PC-3 (cell line): Measurements from ENCODE around the gene FMNL2. TPM values are rescaled to one million over a fixed set of nuclear protein-coding genes. Genes with fewer than 3 reads are reported as not detected.
A peak's percentile ranks its signal among the peaks of the same experiment; 100 is the strongest.

Experiments
- ATAC-seq: fragments of 200-7000 bp; cut with Tn5 transposase; 2 replicates; pipeline ENCODE4 v1.9.1; 2020; ENCODE audit warnings: mild to moderate bottlenecking, moderate library complexity
- BruUV-seq: library from RNA; stranded (reverse); fragments of 400-500 nt; replicated peaks from 2 replicates; lab custom pipeline; 2021; lab: Mats Ljungman, UMichigan
- CTCF ChIA-PET: fragments of 300-600 bp; sonication (Branson Sonifier 250); formaldehyde crosslinking; loops from one replicate; lab custom pipeline; 2022; ENCODE audit warnings: antibody characterized with exemption; lab: Charles Lee
- POLR2A ChIA-PET: fragments of 300-600 bp; sonication (Branson Sonifier 250); formaldehyde crosslinking; loops from one replicate; lab custom pipeline; 2022; ENCODE audit warnings: antibody characterized with exemption; ENCODE audit not compliant: unreplicated experiment; lab: Charles Lee
- DNase-seq: peaks from one replicate; pipeline ENCODE4 v3.0.0-alpha.2; 2015
- H2AFZ ChIP-seq: fragments of 300-600 bp; sonication (generic); 2 replicates; pipeline ENCODE4 v1.6.0; 2016; ENCODE audit warnings: antibody characterized with exemption, low read length
- H3F3A ChIP-seq: fragments of 300-600 bp; sonication (generic); one replicate; pipeline ENCODE4 v1.6.0; 2017; ENCODE audit warnings: antibody characterized with exemption, low read length, control low read depth, mild to moderate bottlenecking; ENCODE audit not compliant: unreplicated experiment
- H3K27ac ChIP-seq: fragments of 300-600 bp; sonication (generic); 2 replicates; pipeline ENCODE4 v1.5.1; 2016; ENCODE audit warnings: mild to moderate bottlenecking, low read length
- H3K27me3 ChIP-seq: fragments of 300-600 bp; sonication (generic); 2 replicates; pipeline ENCODE4 v1.6.1; 2016; ENCODE audit warnings: low read length, mixed read lengths
- H3K36me3 ChIP-seq: fragments of 300-600 bp; sonication (generic); 2 replicates; pipeline ENCODE4 v1.6.1; 2016; ENCODE audit warnings: low read depth, mixed run types, low read length, mixed read lengths
- H3K4me1 ChIP-seq: fragments of 300-600 bp; sonication (generic); 2 replicates; pipeline ENCODE4 v1.5.1; 2016; ENCODE audit warnings: low read length; ENCODE audit not compliant: insufficient read depth
- H3K4me2 ChIP-seq: fragments of 300-600 bp; sonication (generic); 2 replicates; pipeline ENCODE4 v1.6.0; 2016; ENCODE audit warnings: low read length
- H3K4me3 ChIP-seq: fragments of 300-600 bp; sonication (generic); 2 replicates; pipeline ENCODE4 v1.5.1; 2016; ENCODE audit warnings: mild to moderate bottlenecking, low read length, mixed read lengths
- H3K79me2 ChIP-seq: fragments of 300-600 bp; sonication (generic); 2 replicates; pipeline ENCODE4 v1.6.1; 2017; ENCODE audit warnings: low read length, mixed read lengths
- H3K9ac ChIP-seq: fragments of 300-600 bp; sonication (generic); 2 replicates; pipeline ENCODE4 v1.6.0; 2016; ENCODE audit warnings: mild to moderate bottlenecking, low read length
- H3K9me2 ChIP-seq: fragments of 300-600 bp; sonication (generic); replicated peaks from 2 replicates; pipeline ENCODE4 v1.6.1; 2016; ENCODE audit warnings: mixed run types, low read length, mixed read lengths
- H3K9me3 ChIP-seq: fragments of 300-600 bp; sonication (generic); 2 replicates; pipeline ENCODE4 v1.6.1; 2016; ENCODE audit warnings: low read length, mixed read lengths
- H4K20me1 ChIP-seq: fragments of 300-600 bp; sonication (generic); 2 replicates; pipeline ENCODE4 v1.6.1; 2016; ENCODE audit warnings: low read length, mixed read lengths
- EZH2 ChIP-seq: fragments of 300-600 bp; sonication (generic); IDR thresholded peaks from one replicate; pipeline ENCODE4 v1.6.1; 2017; ENCODE audit warnings: antibody characterized with exemption, mild to moderate bottlenecking, low read length; ENCODE audit not compliant: unreplicated experiment
- EZH2phosphoT487 ChIP-seq: fragments of 300-600 bp; sonication (generic); IDR thresholded peaks from 2 replicates; pipeline ENCODE4 v1.6.1; 2018; ENCODE audit warnings: mild to moderate bottlenecking, antibody characterized with exemption, low read length, borderline replicate concordance
- intact Hi-C: fragments of 100-400 bp; cut with micrococcal nuclease; formaldehyde crosslinking; loops from 2 replicates; pipeline ENCODE4 v1.9.0; 2023
- total RNA-seq: library from RNA; depleted of rRNA; stranded (reverse); fragments of >200 nt; gene quantifications from 2 replicates; pipeline ENCODE4 v1.2.3, GENCODE V29; 2014
- TF ChIP-seq, protein P1 (sequence below): fragments of 300-600 bp; sonication (generic); conservative IDR thresholded peaks from 2 replicates; pipeline ENCODE4 v1.5.1; 2017; ENCODE audit warnings: antibody characterized with exemption, low read depth, mild to moderate bottlenecking, low read length

Gene FMNL2
- total RNA-seq, 1 experiment from 2014 or later, result 15.8 TPM

- no peaks in the 10 kb centered on the region for H3F3A ChIP-seq
- H3K27me3 ChIP-seq, result no peaks in the 10 kb centered on the region
- H3K9me3 ChIP-seq, result no peaks in the 10 kb centered on the region
- H3K9ac ChIP-seq, result no peak overlapping the region
- TF ChIP-seq EZH2phosphoT487, result no peak
- TF ChIP-seq, protein P1, sequence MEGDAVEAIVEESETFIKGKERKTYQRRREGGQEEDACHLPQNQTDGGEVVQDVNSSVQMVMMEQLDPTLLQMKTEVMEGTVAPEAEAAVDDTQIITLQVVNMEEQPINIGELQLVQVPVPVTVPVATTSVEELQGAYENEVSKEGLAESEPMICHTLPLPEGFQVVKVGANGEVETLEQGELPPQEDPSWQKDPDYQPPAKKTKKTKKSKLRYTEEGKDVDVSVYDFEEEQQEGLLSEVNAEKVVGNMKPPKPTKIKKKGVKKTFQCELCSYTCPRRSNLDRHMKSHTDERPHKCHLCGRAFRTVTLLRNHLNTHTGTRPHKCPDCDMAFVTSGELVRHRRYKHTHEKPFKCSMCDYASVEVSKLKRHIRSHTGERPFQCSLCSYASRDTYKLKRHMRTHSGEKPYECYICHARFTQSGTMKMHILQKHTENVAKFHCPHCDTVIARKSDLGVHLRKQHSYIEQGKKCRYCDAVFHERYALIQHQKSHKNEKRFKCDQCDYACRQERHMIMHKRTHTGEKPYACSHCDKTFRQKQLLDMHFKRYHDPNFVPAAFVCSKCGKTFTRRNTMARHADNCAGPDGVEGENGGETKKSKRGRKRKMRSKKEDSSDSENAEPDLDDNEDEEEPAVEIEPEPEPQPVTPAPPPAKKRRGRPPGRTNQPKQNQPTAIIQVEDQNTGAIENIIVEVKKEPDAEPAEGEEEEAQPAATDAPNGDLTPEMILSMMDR, result no peak
- TF ChIP-seq EZH2, result no peak
- no TSS peak for BruUV-seq
- peaks cover 22% of the 10 kb centered on the region for H3K79me2 ChIP-seq
- POLR2A ChIA-PET, result no interaction called here
- H3K9me2 ChIP-seq, result no peaks in the 10 kb centered on the region
- H3K4me3 ChIP-seq, result no peak overlapping the region
- 0 out of 2 replicates have a peak, but pooled peaks cover 4% of the 10 kb centered on the region for H3K36me3 ChIP-seq
- peak; percentile 62 for DNase-seq
- H2AFZ ChIP-seq, result no peak overlapping the region
- no peak for ATAC-seq
- H3K27ac ChIP-seq, result peak overlapping the region; percentile 55
- 0 out of 2 replicates have a peak overlapping the region, but pooled peaks have one; percentile 0 for H3K4me2 ChIP-seq
- intact Hi-C loops, result no loop called here
- H4K20me1 ChIP-seq, result no peaks in the 10 kb centered on the region
- peaks cover 48% of the 10 kb centered on the region for H3K4me1 ChIP-seq
- CTCF ChIA-PET, result no interaction called here
Observed at GRCh38 chr2:152523091-152523490, 188.1 kb downstream of the FMNL2 start.

DNA sequence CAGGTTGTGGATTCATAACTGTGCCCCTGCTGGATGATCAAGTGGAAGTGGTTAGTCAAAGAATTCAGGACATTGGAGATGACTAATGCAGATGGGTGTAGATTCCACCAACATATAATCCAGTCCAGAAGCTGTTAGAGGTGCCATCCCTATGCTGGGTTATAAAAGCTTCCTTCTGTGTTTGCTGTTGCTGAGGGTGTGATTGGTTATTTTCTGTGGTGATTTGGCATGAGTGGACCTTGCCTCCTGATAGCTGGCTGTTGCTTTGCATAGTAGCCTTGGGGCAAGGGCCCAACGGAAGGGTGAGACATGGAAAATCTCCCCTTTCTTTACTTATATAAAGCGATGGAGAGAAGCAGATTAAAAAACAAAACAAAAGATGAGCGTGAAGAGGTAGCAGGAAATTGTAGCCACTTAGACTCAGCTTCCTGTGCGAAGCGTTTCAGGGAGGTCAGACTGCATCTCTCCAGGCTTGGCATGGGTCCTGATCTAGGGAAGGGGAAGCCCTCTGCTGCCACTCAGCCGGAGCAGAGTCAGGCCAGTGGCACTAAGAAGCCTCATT lies 190.4 kb downstream of the FMNL2 start:
- TF ChIP-seq, protein P1, result no peak
- no peak for TF ChIP-seq EZH2phosphoT487
- TF ChIP-seq EZH2, result no peak
- peak; percentile 93 for ATAC-seq
- Histone ChIP-seq H3K27me3 (no peaks in the 10 kb centered on the region), H3K4me1 (peaks cover 56% of the 10 kb centered on the region), H4K20me1 (no peaks in the 10 kb centered on the region), H3K27ac (peak overlapping the region; percentile 65), H3K4me3 (peak overlapping the region; percentile 22; the same call in 1 of the 2 replicates), H3F3A (no peaks in the 10 kb centered on the region), H3K9me3 (no peaks in the 10 kb centered on the region), H3K79me2 (peaks cover 22% of the 10 kb centered on the region), H3K36me3 (0 out of 2 replicates have a peak, but pooled peaks cover 4% of the 10 kb centered on the region), H2AFZ (0 out of 2 replicates have a peak overlapping the region, but pooled peaks have one; percentile 16), H3K9ac (0 out of 2 replicates have a peak overlapping the region, but pooled peaks have one; percentile 11), H3K9me2 (no peaks in the 10 kb centered on the region), H3K4me2 (peak overlapping the region; percentile 68)
- BruUV-seq, result no TSS peak
- ChIA-PET CTCF (interaction anchor here (0.6 kb wide), 2 partner anchors 11 to 338 kb away, joined by 3 read pairs; no protein-coding TSS in a partner anchor), POLR2A (interaction anchor here (0.6 kb wide), 1 partner anchor 204 kb away, joined by 5 read pairs; no protein-coding TSS in a partner anchor)
- DNase-seq, result peak; percentile 91
- intact Hi-C loops, result no loop called here
